Glutamatergic neuron (in vitro differentiated cells): ENCODE data around the gene ABTB2. TPM values are rescaled to one million over a fixed set of nuclear protein-coding genes. Genes with fewer than 3 reads are reported as not detected.
A peak's percentile ranks its signal among the peaks of the same experiment; 100 is the strongest.

ENCODE experiments used
- DNase-seq: peaks from one replicate; pipeline ENCODE4 v3.0.0; 2022
- H3K27ac Mint-ChIP-seq: one replicate; pipeline ENCODE4 v1.8.0; 2020; ENCODE audit warnings: mild to moderate bottlenecking, mixed read lengths, inconsistent platforms; ENCODE audit not compliant: unreplicated experiment
- H3K27me3 Mint-ChIP-seq: one replicate; pipeline ENCODE4 v1.8.0; 2020; ENCODE audit warnings: mild to moderate bottlenecking, moderate library complexity, mixed read lengths, inconsistent platforms; ENCODE audit not compliant: unreplicated experiment
- H3K36me3 Mint-ChIP-seq: one replicate; pipeline ENCODE4 v1.8.0; 2020; ENCODE audit warnings: mild to moderate bottlenecking, mixed read lengths, inconsistent platforms; ENCODE audit not compliant: unreplicated experiment
- H3K4me1 Mint-ChIP-seq: one replicate; pipeline ENCODE4 v1.8.0; 2020; ENCODE audit warnings: mild to moderate bottlenecking, low read depth, mixed read lengths, inconsistent platforms; ENCODE audit not compliant: unreplicated experiment
- H3K4me3 Mint-ChIP-seq: one replicate; pipeline ENCODE4 v1.8.0; 2020; ENCODE audit warnings: mild to moderate bottlenecking, mixed read lengths, inconsistent platforms; ENCODE audit not compliant: unreplicated experiment
- H3K9me3 Mint-ChIP-seq: one replicate; pipeline ENCODE4 v1.8.0; 2020; ENCODE audit warnings: mild to moderate bottlenecking, moderate library complexity, mixed read lengths, inconsistent platforms; ENCODE audit not compliant: unreplicated experiment
- total RNA-seq: library from RNA; stranded (reverse); fragmentation: NEBNext Ultra II Directional; extraction: Animal tissue kit (Norgen Biotek cat#: 25700); gene quantifications from one replicate; pipeline ENCODE4 v1.2.1, GENCODE V29; 2021; ENCODE audit not compliant: unreplicated experiment
- TF ChIP-seq, protein P1 (sequence below): fragments of 200-600 bp; sonication (generic); IDR thresholded peaks from one replicate; pipeline ENCODE4 v1.5.0; 2021; ENCODE audit not compliant: partially characterized antibody, unreplicated experiment

Gene ABTB2
- total RNA-seq, 1 donor from 2014 or later = 9.3 TPM

DNA sequence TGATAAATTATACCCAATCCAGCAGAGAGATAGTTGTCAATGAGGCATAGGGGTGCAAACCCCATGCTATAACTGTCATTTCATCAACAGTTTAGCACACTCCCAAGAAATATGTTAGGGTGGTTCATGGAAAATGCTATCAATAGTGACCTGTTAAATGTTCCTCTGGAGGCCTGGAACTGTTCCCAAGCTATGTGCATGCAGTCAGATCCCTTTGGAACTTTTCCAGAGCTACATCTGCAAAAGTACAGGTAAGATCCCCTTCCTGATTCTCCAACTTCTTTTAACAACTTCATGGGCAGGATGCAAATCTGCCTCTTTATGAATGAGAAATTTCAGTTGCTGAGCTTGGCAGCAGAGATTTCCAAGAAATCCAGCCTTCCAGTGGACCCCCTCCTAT, 27.2 kb downstream of the ABTB2 start:
- peaks cover 18% of the 10 kb centered on the region for H3K4me1 Mint-ChIP-seq
- H3K9me3 Mint-ChIP-seq = peaks cover 2% of the 10 kb centered on the region
- no peak overlapping the region for H3K4me3 Mint-ChIP-seq
- TF ChIP-seq, protein P1, sequence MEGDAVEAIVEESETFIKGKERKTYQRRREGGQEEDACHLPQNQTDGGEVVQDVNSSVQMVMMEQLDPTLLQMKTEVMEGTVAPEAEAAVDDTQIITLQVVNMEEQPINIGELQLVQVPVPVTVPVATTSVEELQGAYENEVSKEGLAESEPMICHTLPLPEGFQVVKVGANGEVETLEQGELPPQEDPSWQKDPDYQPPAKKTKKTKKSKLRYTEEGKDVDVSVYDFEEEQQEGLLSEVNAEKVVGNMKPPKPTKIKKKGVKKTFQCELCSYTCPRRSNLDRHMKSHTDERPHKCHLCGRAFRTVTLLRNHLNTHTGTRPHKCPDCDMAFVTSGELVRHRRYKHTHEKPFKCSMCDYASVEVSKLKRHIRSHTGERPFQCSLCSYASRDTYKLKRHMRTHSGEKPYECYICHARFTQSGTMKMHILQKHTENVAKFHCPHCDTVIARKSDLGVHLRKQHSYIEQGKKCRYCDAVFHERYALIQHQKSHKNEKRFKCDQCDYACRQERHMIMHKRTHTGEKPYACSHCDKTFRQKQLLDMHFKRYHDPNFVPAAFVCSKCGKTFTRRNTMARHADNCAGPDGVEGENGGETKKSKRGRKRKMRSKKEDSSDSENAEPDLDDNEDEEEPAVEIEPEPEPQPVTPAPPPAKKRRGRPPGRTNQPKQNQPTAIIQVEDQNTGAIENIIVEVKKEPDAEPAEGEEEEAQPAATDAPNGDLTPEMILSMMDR = no peak
- no peak for DNase-seq
- H3K27ac Mint-ChIP-seq = no peak overlapping the region
- H3K36me3 Mint-ChIP-seq = no peaks in the 10 kb centered on the region
- H3K27me3 Mint-ChIP-seq = no peaks in the 10 kb centered on the region

DNA sequence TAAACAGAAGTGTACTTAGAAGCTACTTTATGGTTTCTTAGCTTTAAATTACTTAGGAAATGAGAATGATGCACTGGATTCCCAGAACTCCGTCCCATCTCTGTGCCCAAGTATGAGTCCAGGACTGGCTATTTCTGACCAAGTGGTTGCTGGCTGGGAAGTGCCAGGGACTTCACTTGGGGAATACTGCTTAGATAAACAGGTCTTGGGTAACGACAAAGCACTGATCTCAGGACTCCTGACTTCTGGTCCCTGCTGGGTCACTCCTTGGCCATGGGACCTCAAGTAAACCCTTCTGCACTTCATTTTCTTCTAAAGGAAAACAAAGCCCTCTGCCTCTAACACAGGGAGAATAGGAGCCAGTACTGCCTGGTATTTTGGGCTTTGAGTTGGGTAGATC, 27.9 kb downstream of the ABTB2 start:
- Mint-ChIP-seq H3K4me3 (no peak overlapping the region), H3K36me3 (no peaks in the 10 kb centered on the region), H3K4me1 (peaks cover 18% of the 10 kb centered on the region), H3K27me3 (no peaks in the 10 kb centered on the region), H3K27ac (no peak overlapping the region), H3K9me3 (peaks cover 2% of the 10 kb centered on the region)
- TF ChIP-seq, protein P1 = no peak
- no peak for DNase-seq

DNA sequence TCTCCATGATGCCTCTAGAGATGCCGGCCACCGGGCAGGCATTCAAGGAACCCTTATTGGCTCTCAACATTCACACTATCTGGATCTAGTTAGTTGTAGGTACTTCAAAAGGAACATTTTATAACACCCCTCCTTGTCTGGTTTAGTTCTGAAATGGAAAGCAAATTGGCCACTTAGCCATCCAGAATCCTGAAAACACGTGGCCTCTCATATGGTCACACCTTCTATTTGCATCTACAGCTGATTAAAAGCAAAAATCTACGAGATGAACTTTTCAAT, 29.2 kb downstream of the ABTB2 start:
- no peak for DNase-seq
- TF ChIP-seq, protein P1 = no peak
- peaks cover 18% of the 10 kb centered on the region for H3K4me1 Mint-ChIP-seq
- peaks cover 2% of the 10 kb centered on the region for H3K9me3 Mint-ChIP-seq
- no peaks in the 10 kb centered on the region for H3K36me3 Mint-ChIP-seq
- peak overlapping the region; percentile 94 for H3K27ac Mint-ChIP-seq
- no peak overlapping the region for H3K4me3 Mint-ChIP-seq
- no peaks in the 10 kb centered on the region for H3K27me3 Mint-ChIP-seq

DNA sequence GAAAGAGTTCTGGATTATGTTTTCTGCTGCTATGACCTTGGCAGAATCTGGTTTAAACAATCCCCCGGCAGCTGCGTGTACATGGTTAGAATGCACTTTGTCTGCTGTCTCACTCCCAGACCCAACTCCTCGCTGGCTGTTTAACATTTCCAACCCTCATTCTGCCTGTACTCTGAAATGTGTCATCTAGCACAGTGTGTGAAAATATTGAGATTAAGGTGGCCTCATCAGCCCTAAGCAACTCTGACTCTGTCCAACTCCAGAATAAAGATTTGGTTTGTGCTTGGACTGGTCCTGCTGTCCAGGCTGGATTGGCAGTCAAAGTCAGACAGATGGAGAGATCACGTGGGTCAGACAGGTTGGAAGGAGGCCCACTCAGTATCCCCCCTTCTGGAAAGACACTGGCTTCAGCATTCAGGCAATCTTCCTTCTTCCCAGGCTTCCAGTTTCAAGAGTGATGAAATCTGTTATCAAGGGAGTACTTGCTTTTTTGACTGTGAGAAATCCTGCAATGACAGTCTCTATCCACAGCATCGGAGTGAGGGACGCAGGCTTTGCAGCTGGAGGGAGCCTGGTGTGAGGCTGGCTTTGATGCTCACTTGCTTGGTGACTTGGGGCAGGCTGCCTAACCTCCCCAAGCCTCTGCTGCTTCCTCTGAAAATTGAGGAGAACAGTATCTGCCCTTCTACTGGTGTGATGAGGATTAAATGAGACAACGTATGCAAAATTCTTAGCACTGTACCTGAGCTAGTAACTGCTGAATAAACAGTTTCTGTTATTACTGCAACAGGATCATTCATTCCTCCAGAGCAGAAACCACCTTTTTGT, 29.8 kb downstream of the ABTB2 start:
- H3K4me1 Mint-ChIP-seq = peaks cover 17% of the 10 kb centered on the region
- peaks cover 2% of the 10 kb centered on the region for H3K9me3 Mint-ChIP-seq
- H3K27me3 Mint-ChIP-seq = no peaks in the 10 kb centered on the region
- no peaks in the 10 kb centered on the region for H3K36me3 Mint-ChIP-seq
- TF ChIP-seq, protein P1 = no peak
- peak; percentile 28 for DNase-seq
- H3K27ac Mint-ChIP-seq = peak overlapping the region; percentile 94
- H3K4me3 Mint-ChIP-seq = no peak overlapping the region

DNA sequence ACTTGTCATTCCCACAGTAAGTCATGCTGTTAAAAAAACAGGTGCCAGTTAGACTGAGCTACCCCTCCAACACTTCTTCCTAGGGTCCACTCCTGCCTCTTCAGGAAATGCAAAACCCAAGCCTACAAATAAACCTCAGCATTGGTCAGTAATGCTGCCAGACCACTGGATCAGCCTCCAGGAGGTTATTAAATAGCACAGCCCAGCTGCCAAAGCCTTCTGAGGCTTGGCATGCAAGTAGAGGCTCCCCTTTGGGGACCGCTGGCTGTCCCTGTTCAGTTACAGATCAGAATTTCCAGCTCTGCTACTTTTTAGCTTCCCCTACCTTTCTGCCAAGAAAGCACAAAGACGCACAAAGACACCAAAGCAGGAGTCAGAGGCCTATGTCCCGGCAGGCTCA, 33.3 kb downstream of the ABTB2 start:
- Mint-ChIP-seq H3K27ac (no peak overlapping the region), H3K36me3 (no peaks in the 10 kb centered on the region), H3K4me3 (no peak overlapping the region), H3K4me1 (peaks cover 15% of the 10 kb centered on the region), H3K9me3 (peaks cover 2% of the 10 kb centered on the region), H3K27me3 (no peaks in the 10 kb centered on the region)
- TF ChIP-seq, protein P1 = no peak
- DNase-seq = no peak
